HepG2 (cell line): ENCODE data around the gene GRK4. TPM values are rescaled to one million over a fixed set of nuclear protein-coding genes. Genes with fewer than 3 reads are reported as not detected.

ENCODE experiments used
- AFF4 ChIP-seq: sonication (generic); formaldehyde crosslinking; IDR thresholded peaks from 2 replicates; pipeline ENCODE4 v1.4.0; 2020; ENCODE audit warnings: missing genetic modification reagents
- BORCS8-MEF2B ChIP-seq: sonication (generic); formaldehyde crosslinking; IDR thresholded peaks from 2 replicates; pipeline ENCODE4 v1.8.0; 2022; ENCODE audit warnings: mild to moderate bottlenecking, missing genetic modification reagents
- ELF1 ChIP-seq: sonication (generic); formaldehyde crosslinking; IDR thresholded peaks from 2 replicates; pipeline ENCODE4 v1.4.0; 2020; ENCODE audit warnings: missing genetic modification reagents
- FOXJ3 ChIP-seq: sonication (generic); formaldehyde crosslinking; IDR thresholded peaks from 2 replicates; pipeline ENCODE4 v1.4.0; 2020; ENCODE audit warnings: missing genetic modification reagents, mild to moderate bottlenecking, borderline replicate concordance
- FOXO1 ChIP-seq: sonication (generic); formaldehyde crosslinking; IDR thresholded peaks from 2 replicates; pipeline ENCODE4 v1.4.0; 2020; ENCODE audit warnings: missing genetic modification reagents
- GMEB2 ChIP-seq: IDR thresholded peaks from 2 replicates; pipeline ENCODE4 v1.6.1; 2016; ENCODE audit warnings: missing biosample characterization, missing genetic modification reagents, low read depth
- HNRNPLL ChIP-seq: fragments of 200-400 bp; formaldehyde crosslinking; IDR thresholded peaks from 2 replicates; pipeline ENCODE4 v1.6.1; 2017; ENCODE audit warnings: mild to moderate bottlenecking, low read depth, low read length; ENCODE audit not compliant: poor library complexity, severe bottlenecking
- HOXD1 ChIP-seq: sonication (generic); formaldehyde crosslinking; IDR thresholded peaks from 2 replicates; pipeline ENCODE4 v1.5.0; 2020; ENCODE audit warnings: missing genetic modification reagents
- IRX3 ChIP-seq: sonication (generic); formaldehyde crosslinking; IDR thresholded peaks from 2 replicates; pipeline ENCODE4 v1.8.1; 2023; ENCODE audit warnings: mild to moderate bottlenecking, low read depth, missing genetic modification reagents, borderline replicate concordance
- KMT2B ChIP-seq: IDR thresholded peaks from 2 replicates; pipeline ENCODE4 v1.6.1; 2016; ENCODE audit warnings: missing genetic modification reagents, missing compliant biosample characterization
- MED8 ChIP-seq: sonication (generic); formaldehyde crosslinking; IDR thresholded peaks from 2 replicates; pipeline ENCODE4 v1.8.1; 2023; ENCODE audit warnings: mild to moderate bottlenecking, missing genetic modification reagents; ENCODE audit not compliant: insufficient replicate concordance
- MIXL1 ChIP-seq: IDR thresholded peaks from 2 replicates; pipeline ENCODE4 v1.6.1; 2016
- MTF1 ChIP-seq: sonication (generic); formaldehyde crosslinking; IDR thresholded peaks from 2 replicates; pipeline ENCODE4 v1.5.0; 2020; ENCODE audit warnings: missing genetic modification reagents
- MXI1 ChIP-seq: IDR thresholded peaks from 3 replicates; pipeline ENCODE4 v1.6.1; 2012; ENCODE audit warnings: low read depth, low read length, inconsistent platforms, borderline replicate concordance
- NFE2L2 ChIP-seq: fragments of 150-350 bp; IDR thresholded peaks from 2 replicates; pipeline ENCODE4 v1.6.1; 2014; ENCODE audit warnings: low read length
- RNF219 ChIP-seq: sonication (generic); formaldehyde crosslinking; IDR thresholded peaks from 2 replicates; pipeline ENCODE4 v1.5.0; 2020; ENCODE audit warnings: mild to moderate bottlenecking, missing genetic modification reagents
- TBX2 ChIP-seq: sonication (generic); formaldehyde crosslinking; IDR thresholded peaks from 2 replicates; pipeline ENCODE4 v1.5.0; 2020; ENCODE audit warnings: missing genetic modification reagents, mild to moderate bottlenecking, borderline replicate concordance
- ZBTB3 ChIP-seq: sonication (generic); formaldehyde crosslinking; IDR thresholded peaks from 2 replicates; pipeline ENCODE4 v1.4.0; 2020; ENCODE audit warnings: low read depth, mild to moderate bottlenecking, moderate library complexity, missing genetic modification reagents, borderline replicate concordance
- ZFP62 ChIP-seq: sonication (generic); formaldehyde crosslinking; IDR thresholded peaks from 2 replicates; pipeline ENCODE4 v1.4.0; 2020; ENCODE audit warnings: missing genetic modification reagents
- ZNF367 ChIP-seq: sonication (generic); formaldehyde crosslinking; IDR thresholded peaks from 2 replicates; pipeline ENCODE4 v1.4.0; 2020; ENCODE audit warnings: missing genetic modification reagents, borderline replicate concordance
- ZNF530 ChIP-seq: sonication (generic); formaldehyde crosslinking; IDR thresholded peaks from 2 replicates; pipeline ENCODE4 v1.5.0; 2020; ENCODE audit warnings: low read depth, mild to moderate bottlenecking, missing genetic modification reagents
- ZNF766 ChIP-seq: sonication (generic); formaldehyde crosslinking; IDR thresholded peaks from 2 replicates; pipeline ENCODE4 v1.5.0; 2020; ENCODE audit warnings: missing genetic modification reagents, borderline replicate concordance
- ZSCAN12 ChIP-seq: sonication (generic); formaldehyde crosslinking; IDR thresholded peaks from 2 replicates; pipeline ENCODE4 v1.9.0; 2021; ENCODE audit warnings: mild to moderate bottlenecking, missing genetic modification reagents
- polyA plus RNA-seq, 8 experiments: library from polyadenylated mRNA; depleted of rRNA in 3 of 8; stranded (reverse) in 7 of 8; unstranded in 1 of 8; fragments of >200 nt; fragmentation: Illumina TruSeq in 4 of 8; extraction: Trizol in 4 of 8; gene quantifications; 2 replicates each; pipeline versions ENCODE4 v1.2.1 to v1.2.3, GENCODE V29; 2011 to 2016; ENCODE audit warnings: low read depth in 4 of 8, missing spikeins in 1 of 8, mixed read lengths in 1 of 8; ENCODE audit not compliant: insufficient read depth in 1 of 8
- total RNA-seq, 5 experiments: library from RNA; depleted of rRNA; stranded (reverse); fragments of >200 nt; fragmentation: Illumina TruSeq; extraction: Trizol; gene quantifications; 2 replicates each; pipeline ENCODE4 v1.2.3, GENCODE V29; 2016; ENCODE audit warnings: low read depth in 1 of 5

The GRK4 gene
- total and polyA plus RNA-seq, 2 of the 13 experiments (the other 11 are each of a cell fraction or from before 2014, with no cell fraction given): 1.8 to 2.0 TPM

- TF ChIP-seq BORCS8-MEF2B (CRISPR knock-in tag): no peak
- no peak for TF ChIP-seq ZNF367
- no peak for TF ChIP-seq FOXJ3 (CRISPR knock-in tag)
- peak; percentile 58; the same call in 1 of the 3 replicates for TF ChIP-seq MXI1
- TF ChIP-seq MIXL1 (CRISPR knock-in tag): no peak
- TF ChIP-seq IRX3 (CRISPR knock-in tag): 0 out of 2 replicates have a peak, but pooled peaks have one; percentile 39
- no peak; the same call in 1 of the 2 replicates for TF ChIP-seq HOXD1 (CRISPR knock-in tag)
- 0 out of 2 replicates have a peak, but pooled peaks have one; percentile 30 for TF ChIP-seq ELF1 (CRISPR knock-in tag)
- TF ChIP-seq KMT2B (CRISPR knock-in tag): no peak
- TF ChIP-seq ZFP62 (CRISPR knock-in tag): no peak
- no peak for TF ChIP-seq FOXO1 (CRISPR knock-in tag)
- TF ChIP-seq ZSCAN12 (CRISPR knock-in tag): no peak
- TF ChIP-seq ZNF766: no peak
- TF ChIP-seq MED8 (CRISPR knock-in tag): no peak
- TF ChIP-seq AFF4 (CRISPR knock-in tag): no peak
- no peak for TF ChIP-seq RNF219
- TF ChIP-seq TBX2: peak; percentile 52; the same call in 1 of the 2 replicates
- TF ChIP-seq HNRNPLL: peak; percentile 87
- TF ChIP-seq NFE2L2: no peak
- TF ChIP-seq ZNF530 (CRISPR knock-in tag): no peak
- TF ChIP-seq ZBTB3 (CRISPR knock-in tag): no peak
- peak; percentile 81 for TF ChIP-seq GMEB2 (CRISPR knock-in tag)
- TF ChIP-seq MTF1 (CRISPR knock-in tag): no peak
Measured at GRCh38 chr4:3074078-3074845, 110.9 kb downstream of the GRK4 start, which contains the start of the genes HTT and HTT-AS (continued).
